Tibial nerve (tissue), 4 donors: ENCODE measurements around the gene GDF11.

Source experiments
- CTCF ChIP-seq, 5 experiments: fragments of 200-600 bp in 3 of 5; fragments of 450-650 bp in 2 of 5; sonication (generic) in 3 of 5; IDR thresholded peaks; one replicate each; pipeline ENCODE4 v1.5.1; 2016 to 2019; ENCODE audit warnings: antibody characterized with exemption in 5 of 5, mild to moderate bottlenecking in 3 of 5, moderate library complexity in 2 of 5
- EP300 ChIP-seq, 2 donors: sonication (generic); formaldehyde crosslinking; IDR thresholded peaks; one replicate each; pipeline ENCODE4 v1.6.1; 2017; ENCODE audit warnings: antibody characterized with exemption in 2 of 2, mild to moderate bottlenecking in 1 of 2

- TF ChIP-seq CTCF (IDR thresholded peaks at IDR 0.05) (no peak), EP300 (IDR thresholded peaks at IDR 0.05) (no peak)
Observed at GRCh38 chr12:55694188-55694515, 48.8 kb upstream of the GDF11 start.
